Measurements from ENCODE around the gene WNT4. TPM values are rescaled to one million over a fixed set of nuclear protein-coding genes. Genes with fewer than 3 reads are reported as not detected.

Gene WNT4
- total RNA-seq, 4 donors from 2014 or later: 0.42 to 1.1 TPM; not detected in 2

- DNase-seq (peak in 1 of 2 donors; percentile 10), ATAC-seq (no peak)
- Histone ChIP-seq H3K4me3 (no peak overlapping the region), H3K27ac (no peak overlapping the region), H3K4me1 (peaks cover 7% of the 10 kb centered on the region in 2 donors), H3K36me3 (no peaks in the 10 kb centered on the region), H3K27me3 (no peaks in the 10 kb centered on the region), H3K9me3 (no peaks in the 10 kb centered on the region)
- intact Hi-C loops (cut with DNase I; ENCODE audit: low total_unique reads) (no loop called here), in situ Hi-C loops (cut with MboI; ENCODE audit: low sequenced_read_pairs in 4 of 4) (loop anchor here in 2 of 4 donors (25.0 kb wide), 2 partner anchors 298 to 523 kb away; partner anchors contain the start of genes C1QA (in 2 of the 2) and C1QC (in 2 of the 2))
- TF ChIP-seq CTCF (IDR thresholded peaks at IDR 0.05 in 4 of 5, conservative IDR thresholded peaks at IDR 0.05 in 1 of 5): no peak
- no peak for TF ChIP-seq POLR2A (IDR thresholded peaks at IDR 0.05)
These were observed 28.5 kb downstream of the WNT4 start for GRCh38 chr1:22114083-22115012.

- Histone ChIP-seq H3K9me3 (no peaks in the 10 kb centered on the region), H3K4me1 (peaks cover 7 to 11% of the 10 kb centered on the region in 2 donors), H3K27me3 (no peaks in the 10 kb centered on the region), H3K36me3 (no peaks in the 10 kb centered on the region), H3K27ac (no peak overlapping the region), H3K4me3 (no peak overlapping the region)
- DNase-seq: no peak
- intact Hi-C loops (cut with DNase I; ENCODE audit: low total_unique reads): no loop called here
- ATAC-seq: no peak
- in situ Hi-C loops (cut with MboI; ENCODE audit: low sequenced_read_pairs in 4 of 4): loop anchor here in 2 of 4 donors (25.0 kb wide), 2 partner anchors 300 to 525 kb away; partner anchors contain the start of genes C1QA (in 2 of the 2) and C1QC (in 2 of the 2)
- TF ChIP-seq POLR2A (IDR thresholded peaks at IDR 0.05): no peak
These were observed 30.3 kb downstream of the WNT4 start for GRCh38 chr1:22112554-22112953.

GRCh38 chr1:22111620-22112019 is 31.3 kb downstream of the WNT4 start:
- no peaks in the 10 kb centered on the region for H3K36me3 ChIP-seq
- H3K27me3 ChIP-seq: no peaks in the 10 kb centered on the region
- in situ Hi-C loops (cut with MboI; ENCODE audit: low sequenced_read_pairs in 4 of 4) (loop anchor here in 2 of 4 donors (25.0 kb wide), 2 partner anchors 301 to 526 kb away; partner anchors contain the start of genes C1QA (in 2 of the 2) and C1QC (in 2 of the 2)), intact Hi-C loops (cut with DNase I; ENCODE audit: low total_unique reads) (no loop called here)
- peaks cover 7 to 11% of the 10 kb centered on the region in 2 donors for H3K4me1 ChIP-seq
- H3K27ac ChIP-seq: no peak overlapping the region
- H3K4me3 ChIP-seq: no peak overlapping the region
- DNase-seq (peak in 1 of 2 donors; percentile 9), ATAC-seq (no peak)
- no peaks in the 10 kb centered on the region for H3K9me3 ChIP-seq
- TF ChIP-seq CTCF (IDR thresholded peaks at IDR 0.05 in 4 of 5, conservative IDR thresholded peaks at IDR 0.05 in 1 of 5) (no peak), POLR2A (IDR thresholded peaks at IDR 0.05) (no peak)

- Histone ChIP-seq H3K9me3 (no peaks in the 10 kb centered on the region), H3K27ac (no peak overlapping the region), H3K4me3 (no peak overlapping the region), H3K4me1 (peaks cover 7 to 11% of the 10 kb centered on the region in 2 donors), H3K36me3 (no peaks in the 10 kb centered on the region), H3K27me3 (no peaks in the 10 kb centered on the region)
- ATAC-seq (no peak), DNase-seq (no peak)
- no peak for TF ChIP-seq POLR2A (IDR thresholded peaks at IDR 0.05)
- TF ChIP-seq CTCF (IDR thresholded peaks at IDR 0.05 in 4 of 5, conservative IDR thresholded peaks at IDR 0.05 in 1 of 5): no peak
- intact Hi-C loops (cut with DNase I; ENCODE audit: low total_unique reads) (no loop called here), in situ Hi-C loops (cut with MboI; ENCODE audit: low sequenced_read_pairs in 4 of 4) (loop anchor here in 2 of 4 donors (25.0 kb wide), 2 partner anchors 301 to 526 kb away; partner anchors contain the start of genes C1QA (in 2 of the 2) and C1QC (in 2 of the 2))
These were observed 31.8 kb downstream of the WNT4 start for GRCh38 chr1:22111115-22111514.

GRCh38 chr1:22110016-22110415 is 32.9 kb downstream of the WNT4 start:
- no peak overlapping the region for H3K4me3 ChIP-seq
- no peaks in the 10 kb centered on the region for H3K9me3 ChIP-seq
- TF ChIP-seq POLR2A (IDR thresholded peaks at IDR 0.05) (no peak), CTCF (IDR thresholded peaks at IDR 0.05 in 4 of 5, conservative IDR thresholded peaks at IDR 0.05 in 1 of 5) (no peak)
- no peaks in the 10 kb centered on the region for H3K36me3 ChIP-seq
- DNase-seq (no peak), ATAC-seq (no peak)
- in situ Hi-C loops (cut with MboI; ENCODE audit: low sequenced_read_pairs in 4 of 4): loop anchor here in 2 of 4 donors (25.0 kb wide), 2 partner anchors 302 to 527 kb away; partner anchors contain the start of genes C1QA (in 2 of the 2) and C1QC (in 2 of the 2)
- H3K27ac ChIP-seq: no peak overlapping the region
- peaks cover 7 to 11% of the 10 kb centered on the region in 2 donors for H3K4me1 ChIP-seq
- no peaks in the 10 kb centered on the region for H3K27me3 ChIP-seq
- intact Hi-C loops (cut with DNase I; ENCODE audit: low total_unique reads): no loop called here

Data from gastrocnemius medialis (tissue), 4 donors.